Aorta (tissue), 5 donors: Measurements from ENCODE around the gene MBD3. TPM values are rescaled to one million over a fixed set of nuclear protein-coding genes. Genes with fewer than 3 reads are reported as not detected.

Experiments
- ATAC-seq: fragments of 200-7000 bp; cut with Tn5 transposase; one replicate; pipeline ENCODE4 v1.9.1; 2022; ENCODE audit warnings: moderate library complexity; ENCODE audit not compliant: low FRiP score
- DNase-seq, 2 donors: peaks; one replicate each; pipeline ENCODE4 v3.0.0-alpha.2; 2020
- H3K27ac ChIP-seq, 2 donors: one replicate each; pipeline ENCODE4 v1.5.1; 2013; ENCODE audit warnings: low read length in 2 of 2, mild to moderate bottlenecking in 2 of 2, moderate library complexity in 2 of 2, control low read depth in 1 of 2, inconsistent platforms in 1 of 2, low read depth in 1 of 2
- H3K27me3 ChIP-seq, 2 donors: one replicate each; pipeline ENCODE4 v1.6.1; 2013; ENCODE audit warnings: control low read depth in 1 of 2, low read length in 1 of 2, mild to moderate bottlenecking in 1 of 2, moderate library complexity in 1 of 2; ENCODE audit not compliant: insufficient read depth in 2 of 2, control insufficient read depth in 1 of 2
- H3K36me3 ChIP-seq, 2 donors: one replicate each; pipeline ENCODE4 v1.6.1; 2013; ENCODE audit warnings: control low read depth in 1 of 2, low read length in 1 of 2, mild to moderate bottlenecking in 1 of 2; ENCODE audit not compliant: insufficient read depth in 2 of 2, control insufficient read depth in 1 of 2
- H3K4me1 ChIP-seq, 2 donors: one replicate each; pipeline ENCODE4 v1.6.1; 2013; ENCODE audit warnings: low read length in 2 of 2, control low read depth in 1 of 2, mild to moderate bottlenecking in 1 of 2, moderate library complexity in 1 of 2; ENCODE audit not compliant: insufficient read depth in 2 of 2, control insufficient read depth in 1 of 2
- H3K4me3 ChIP-seq, 2 donors: one replicate each; pipeline ENCODE4 v1.5.1; 2013; ENCODE audit warnings: low read length in 2 of 2, control low read depth in 1 of 2, mild to moderate bottlenecking in 1 of 2
- H3K9me3 ChIP-seq: one replicate; pipeline ENCODE4 v1.6.1; 2013; ENCODE audit warnings: mild to moderate bottlenecking, low read length; ENCODE audit not compliant: control insufficient read depth
- WGBS, 2 donors: extraction: QIAGEN DNeasy Blood & Tissue Kit; methylation state at CpG; one replicate each; pipeline ENCODE4 v1.1.7; 2013; 5-methylcytosine and 5-hydroxymethylcytosine counted together
- intact Hi-C, 2 donors: fragments of 100-400 bp; cut with DNase I; formaldehyde crosslinking; loops; one replicate each; pipeline versions ENCODE4 v1.14.2 to v1.15.0; 2022
- polyA plus RNA-seq, 2 donors: library from polyadenylated mRNA; stranded (reverse); fragments of 200-250 nt; gene quantifications; one replicate each; pipeline ENCODE4 v1.2.3, GENCODE V29; 2013
- total RNA-seq, 2 donors: library from RNA; stranded (reverse); fragmentation: NEBNext Ultra II Directional; extraction: Animal tissue kit (Norgen Biotek cat#: 25700); gene quantifications; one replicate each; pipeline ENCODE4 v1.2.1, GENCODE V29; 2021
- donor health status: healthy with polysubstance abuse.
- donor health status: Bipolar disorder and iron deficiency.
- donor health status: DM: no; HTN: no; CAD: no.
- donor health status: DM: no; HTN: no; CAD: no.
- donor health status: DM: yes; HTN: yes; CAD: no.

MBD3 gene
- total and polyA plus RNA-seq, 4 donors, result 37.6 to 106 (median 62.1) TPM

GRCh38 chr19:1571358-1571757 lies 21.3 kb downstream of the MBD3 start:
- DNase-seq (no peak), ATAC-seq (no peak)
- intact Hi-C loops, result no loop called here

GRCh38 chr19:1570836-1571235 lies 21.8 kb downstream of the MBD3 start:
- no peak overlapping the region for H3K27ac ChIP-seq
- no peak for ATAC-seq
- 93 to 97% methylated on average over 13 of the region's 13 CpGs for WGBS, 2 donors
- no peaks in the 10 kb centered on the region for H3K27me3 ChIP-seq
- no peak overlapping the region for H3K4me3 ChIP-seq
- no peaks in the 10 kb centered on the region for H3K9me3 ChIP-seq
- DNase-seq, result no peak
- no peaks in the 10 kb centered on the region for H3K4me1 ChIP-seq
- H3K36me3 ChIP-seq, result no peaks in the 10 kb centered on the region
- intact Hi-C loops, result no loop called here

More at GRCh38 chr19:1571358-1571757, 21.3 kb downstream of the MBD3 start:
- no peaks in the 10 kb centered on the region for H3K36me3 ChIP-seq
- 90% methylated on average over 12 of the region's 12 CpGs for WGBS, 2 donors
- no peak overlapping the region for H3K4me3 ChIP-seq
- H3K4me1 ChIP-seq, result no peaks in the 10 kb centered on the region
- no peaks in the 10 kb centered on the region for H3K27me3 ChIP-seq
- H3K27ac ChIP-seq, result no peak overlapping the region
- no peaks in the 10 kb centered on the region for H3K9me3 ChIP-seq

GRCh38 chr19:1569997-1570396 lies 22.7 kb downstream of the MBD3 start:
- no peaks in the 10 kb centered on the region for H3K4me1 ChIP-seq
- no peak overlapping the region for H3K27ac ChIP-seq
- WGBS, 2 donors, result 82 to 86% methylated on average over 4 of the region's 4 CpGs
- no peaks in the 10 kb centered on the region for H3K27me3 ChIP-seq
- H3K4me3 ChIP-seq, result no peak overlapping the region
- ATAC-seq, result no peak
- no peak for DNase-seq
- intact Hi-C loops, result no loop called here
- H3K9me3 ChIP-seq, result no peaks in the 10 kb centered on the region
- H3K36me3 ChIP-seq, result no peaks in the 10 kb centered on the region

- Histone ChIP-seq H3K4me3 (peak within 1 kb of the TSS; percentile 55 to 84), H3K36me3 (no peaks in the 10 kb centered on the region), H3K27ac (peak within 1 kb of the TSS in 1 of 2 donors; percentile 12), H3K9me3 (no peaks in the 10 kb centered on the region), H3K27me3 (no peaks in the 10 kb centered on the region), H3K4me1 (no peaks in the 10 kb centered on the region)
- peak; percentile 85 to 91 for DNase-seq
- peak; percentile 82 for ATAC-seq
- intact Hi-C loops, result no loop called here
- 6 to 9% methylated on average over 31 to 63 of the region's 63 CpGs for WGBS, 2 donors
Observed at GRCh38 chr19:1568320-1569019, 24.2 kb downstream of the MBD3 start, which contains the start of gene MEX3D. Gene MEX3D, minus strand, starts transcription at chr19:1568325. Its CDS starts 267 bp downstream, at chr19:1568058.

- intact Hi-C loops, result no loop called here
- no peaks in the 10 kb centered on the region for H3K4me1 ChIP-seq
- H3K27ac ChIP-seq, result no peak overlapping the region
- DNase-seq (no peak), ATAC-seq (no peak)
- H3K27me3 ChIP-seq, result no peaks in the 10 kb centered on the region
- H3K9me3 ChIP-seq, result no peaks in the 10 kb centered on the region
- peak overlapping the region; percentile 55 to 84 for H3K4me3 ChIP-seq
- H3K36me3 ChIP-seq, result no peaks in the 10 kb centered on the region
- 1% methylated on average over 73 of the region's 73 CpGs; no CpG with 5 or more reads in 1 of the 2 donors for WGBS, 2 donors
Observed at GRCh38 chr19:1567848-1568227, 24.8 kb downstream of the MBD3 start.

DNA sequence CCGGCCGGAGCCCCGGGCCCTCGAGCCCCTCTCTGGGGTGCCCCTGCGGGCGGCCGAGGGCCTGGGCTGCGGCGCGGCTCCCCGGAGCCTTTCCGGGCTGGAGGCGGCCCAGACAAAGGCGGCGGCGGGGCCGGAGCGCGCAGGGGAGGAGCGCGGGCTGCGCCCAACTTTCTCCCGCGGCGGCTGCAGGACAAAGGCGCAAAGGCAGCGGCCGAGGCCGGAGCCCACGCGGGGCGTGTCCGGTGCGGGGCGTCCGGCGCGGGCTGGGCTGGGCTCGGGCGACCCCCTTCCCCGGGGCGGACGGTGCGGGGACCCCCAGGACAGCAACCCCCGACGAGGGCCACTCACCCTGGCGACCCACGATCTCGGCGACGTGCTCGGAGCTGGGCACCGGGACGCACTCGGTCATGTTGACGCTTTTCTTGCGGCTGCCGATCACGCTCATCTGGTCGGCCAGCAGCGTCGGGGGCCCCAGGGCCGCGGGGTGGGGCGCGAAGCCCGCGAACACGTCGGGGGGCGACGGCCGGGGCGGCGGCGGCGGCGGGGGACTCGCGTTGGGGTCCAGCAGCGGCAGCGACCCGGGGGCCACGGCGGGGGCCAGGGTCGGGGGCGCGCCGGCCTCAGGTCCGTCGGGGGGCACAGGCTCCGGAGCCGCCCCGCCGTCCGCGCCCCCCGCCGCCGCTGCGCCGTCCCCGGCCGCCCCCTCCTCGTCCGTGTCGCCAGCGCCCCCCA lies 25.4 kb downstream of the MBD3 start:
- DNase-seq (peak in 1 of 2 donors; percentile 61), ATAC-seq (no peak)
- Histone ChIP-seq H3K27me3 (no peaks in the 10 kb centered on the region), H3K36me3 (no peaks in the 10 kb centered on the region), H3K27ac (peak overlapping the region in 1 of 2 donors; percentile 12), H3K4me1 (no peaks in the 10 kb centered on the region), H3K9me3 (no peaks in the 10 kb centered on the region), H3K4me3 (peak overlapping the region; percentile 55 to 84)
- intact Hi-C loops, result no loop called here
- WGBS, 2 donors, result 0 to 1% methylated on average over 36 to 108 of the region's 108 CpGs

- 3 to 5% methylated on average over 41 to 42 of the region's 42 CpGs for whole genome bisulfite sequencing, 2 donors
- Histone ChIP-seq H3K9me3 (no peaks in the 10 kb centered on the region), H3K27ac (peak overlapping the region in 1 of 2 donors; percentile 17), H3K36me3 (no peaks in the 10 kb centered on the region), H3K4me1 (no peaks in the 10 kb centered on the region), H3K4me3 (peak overlapping the region; percentile 55 to 84), H3K27me3 (no peaks in the 10 kb centered on the region)
- peak; percentile 68 to 87 for DNase-seq
- peak; percentile 85 for ATAC-seq
- intact Hi-C loops, result no loop called here
Observed at GRCh38 chr19:1566392-1567115, 26.1 kb downstream of the MBD3 start.

DNA sequence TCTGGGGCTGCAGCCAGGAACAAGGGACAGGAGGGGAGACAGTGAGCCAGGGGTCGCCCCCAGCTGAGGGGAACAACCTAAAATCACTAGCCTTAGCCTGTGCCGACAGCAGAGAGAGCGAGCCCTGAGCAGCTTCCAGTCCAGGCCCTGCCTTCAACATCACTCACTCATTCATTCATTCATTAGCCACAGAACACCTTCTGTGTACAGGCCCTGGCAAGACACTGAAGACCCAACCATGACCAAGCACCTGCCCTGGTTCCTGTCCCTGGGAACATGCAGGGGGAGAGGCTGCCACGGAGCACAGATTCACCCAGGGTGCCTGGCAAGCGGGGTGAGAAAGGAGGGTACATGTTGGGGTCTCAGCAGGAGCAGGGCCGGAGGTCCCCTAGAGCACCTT lies 29.4 kb downstream of the MBD3 start:
- Histone ChIP-seq H3K27ac (no peak overlapping the region), H3K9me3 (no peaks in the 10 kb centered on the region), H3K27me3 (no peaks in the 10 kb centered on the region), H3K4me3 (no peak overlapping the region), H3K4me1 (no peaks in the 10 kb centered on the region), H3K36me3 (no peaks in the 10 kb centered on the region)
- intact Hi-C loops, result no loop called here
- DNase-seq (no peak), ATAC-seq (no peak)
- WGBS, 2 donors, result 89% methylated on average over 6 of the region's 6 CpGs
